Skin epidermis (tissue), 12 donors: ENCODE results near the gene CTCFL.

Experiments
- H3K27ac ChIP-seq, 21 experiments: fragments of 200-600 bp; sonication (generic) in 11 of 21; one replicate each; pipeline ENCODE4 v1.5.0; 2020; ENCODE audit warnings: mild to moderate bottlenecking in 3 of 21, inconsistent platforms in 2 of 21, moderate library complexity in 2 of 21
- H3K4me3 ChIP-seq, 7 experiments: fragments of 200-600 bp; sonication (generic) in 2 of 7; one replicate each; pipeline ENCODE4 v1.5.0; 2020; ENCODE audit warnings: inconsistent platforms in 2 of 7, mild to moderate bottlenecking in 2 of 7, moderate library complexity in 1 of 7

Gene CTCFL

GRCh38 chr20:57539889-57540288 lies 14.9 kb upstream of the CTCFL start:
- no peak overlapping the region for H3K27ac ChIP-seq
- H3K4me3 ChIP-seq = no peak overlapping the region

- H3K27ac ChIP-seq = no peak overlapping the region
- H3K4me3 ChIP-seq = no peak overlapping the region
Measured at GRCh38 chr20:57537822-57538221, 12.9 kb upstream of the CTCFL start.

- Histone ChIP-seq H3K27ac (no peak overlapping the region), H3K4me3 (no peak overlapping the region)
Measured at GRCh38 chr20:57536771-57537724, 12.1 kb upstream of the CTCFL start.

GRCh38 chr20:57536120-57536708 lies 11.3 kb upstream of the CTCFL start:
- Histone ChIP-seq H3K27ac (no peak overlapping the region), H3K4me3 (no peak overlapping the region)

- H3K4me3 ChIP-seq = no peak overlapping the region
- no peak overlapping the region for H3K27ac ChIP-seq
Measured at GRCh38 chr20:57535297-57535696, 10.4 kb upstream of the CTCFL start.

- Histone ChIP-seq H3K27ac (no peak overlapping the region), H3K4me3 (no peak overlapping the region)
Measured at GRCh38 chr20:57532104-57532503, 7.2 kb upstream of the CTCFL start.

GRCh38 chr20:57530327-57530981 lies 5.5 kb upstream of the CTCFL start:
- Histone ChIP-seq H3K27ac (no peak overlapping the region), H3K4me3 (no peak overlapping the region)

GRCh38 chr20:57529810-57530209 lies 4.9 kb upstream of the CTCFL start:
- Histone ChIP-seq H3K4me3 (no peak overlapping the region), H3K27ac (no peak overlapping the region)

GRCh38 chr20:57529160-57529585 lies 4.2 kb upstream of the CTCFL start:
- Histone ChIP-seq H3K4me3 (no peak overlapping the region), H3K27ac (no peak overlapping the region)

GRCh38 chr20:57528148-57528547 lies 3.2 kb upstream of the CTCFL start:
- no peak overlapping the region for H3K4me3 ChIP-seq
- H3K27ac ChIP-seq = no peak overlapping the region

GRCh38 chr20:57527728-57528127 lies 2.8 kb upstream of the CTCFL start:
- Histone ChIP-seq H3K27ac (no peak overlapping the region), H3K4me3 (no peak overlapping the region)

GRCh38 chr20:57526885-57527460 lies 2.0 kb upstream of the CTCFL start:
- H3K27ac ChIP-seq = no peak overlapping the region
- H3K4me3 ChIP-seq = no peak overlapping the region

GRCh38 chr20:57526087-57526884 lies 1.3 kb upstream of the CTCFL start:
- Histone ChIP-seq H3K27ac (no peak overlapping the region), H3K4me3 (no peak overlapping the region)

GRCh38 chr20:57525328-57526086 lies 567 bp upstream of the CTCFL start:
- no peak overlapping the region for H3K27ac ChIP-seq
- no peak overlapping the region for H3K4me3 ChIP-seq

- Histone ChIP-seq H3K4me3 (no peak overlapping the region), H3K27ac (no peak overlapping the region)
Measured at GRCh38 chr20:57523782-57524181, 1.2 kb downstream of the CTCFL start.

GRCh38 chr20:57522380-57523140 lies 2.4 kb downstream of the CTCFL start:
- no peak overlapping the region for H3K27ac ChIP-seq
- H3K4me3 ChIP-seq = no peak overlapping the region

- Histone ChIP-seq H3K4me3 (no peak overlapping the region), H3K27ac (no peak overlapping the region)
Measured at GRCh38 chr20:57517904-57518303, 7.0 kb downstream of the CTCFL start.

GRCh38 chr20:57514273-57514751 lies 10.6 kb downstream of the CTCFL start:
- Histone ChIP-seq H3K4me3 (no peak overlapping the region), H3K27ac (no peak overlapping the region)
